ENCODE measurements around the gene CHN1. TPM values are rescaled to one million over a fixed set of nuclear protein-coding genes. Genes with fewer than 3 reads are reported as not detected.

The CHN1 gene
- total RNA-seq, 1 donor from 2014 or later = 26.3 TPM

DNA sequence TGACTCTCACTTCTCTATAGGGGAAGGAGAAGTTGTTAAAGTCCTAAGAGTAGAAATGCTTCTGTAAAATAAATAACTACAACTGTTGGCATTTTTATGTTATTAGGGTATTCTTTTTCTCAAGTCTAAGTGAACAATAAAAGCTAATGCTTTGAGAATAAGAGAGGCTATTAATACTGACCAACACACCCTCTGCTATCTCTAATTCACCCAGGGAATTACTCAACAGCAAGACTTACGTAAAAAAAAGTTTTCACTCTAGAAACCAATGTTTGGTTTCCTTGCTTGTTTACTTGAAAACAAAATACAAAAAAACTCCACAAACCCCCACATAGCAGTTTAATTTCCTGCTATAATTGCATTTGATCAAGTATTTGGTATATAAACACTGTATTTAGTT, 25.2 kb downstream of the CHN1 start:
- TF ChIP-seq, protein P1, sequence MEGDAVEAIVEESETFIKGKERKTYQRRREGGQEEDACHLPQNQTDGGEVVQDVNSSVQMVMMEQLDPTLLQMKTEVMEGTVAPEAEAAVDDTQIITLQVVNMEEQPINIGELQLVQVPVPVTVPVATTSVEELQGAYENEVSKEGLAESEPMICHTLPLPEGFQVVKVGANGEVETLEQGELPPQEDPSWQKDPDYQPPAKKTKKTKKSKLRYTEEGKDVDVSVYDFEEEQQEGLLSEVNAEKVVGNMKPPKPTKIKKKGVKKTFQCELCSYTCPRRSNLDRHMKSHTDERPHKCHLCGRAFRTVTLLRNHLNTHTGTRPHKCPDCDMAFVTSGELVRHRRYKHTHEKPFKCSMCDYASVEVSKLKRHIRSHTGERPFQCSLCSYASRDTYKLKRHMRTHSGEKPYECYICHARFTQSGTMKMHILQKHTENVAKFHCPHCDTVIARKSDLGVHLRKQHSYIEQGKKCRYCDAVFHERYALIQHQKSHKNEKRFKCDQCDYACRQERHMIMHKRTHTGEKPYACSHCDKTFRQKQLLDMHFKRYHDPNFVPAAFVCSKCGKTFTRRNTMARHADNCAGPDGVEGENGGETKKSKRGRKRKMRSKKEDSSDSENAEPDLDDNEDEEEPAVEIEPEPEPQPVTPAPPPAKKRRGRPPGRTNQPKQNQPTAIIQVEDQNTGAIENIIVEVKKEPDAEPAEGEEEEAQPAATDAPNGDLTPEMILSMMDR (IDR thresholded peaks at IDR 0.05; ENCODE audit: unreplicated experiment) = no peak
- Mint-ChIP-seq H3K27ac (ENCODE audit: unreplicated experiment) (no peak overlapping the region), H3K36me3 (ENCODE audit: low read depth, unreplicated experiment) (no peaks in the 10 kb centered on the region), H3K4me1 (ENCODE audit: unreplicated experiment) (no peaks in the 10 kb centered on the region), H3K9me3 (ENCODE audit: unreplicated experiment) (no peaks in the 10 kb centered on the region), H3K27me3 (ENCODE audit: unreplicated experiment) (no peaks in the 10 kb centered on the region), H3K4me3 (ENCODE audit: unreplicated experiment) (no peak overlapping the region)
- no peak for DNase-seq (ENCODE audit: low spot score)

DNA sequence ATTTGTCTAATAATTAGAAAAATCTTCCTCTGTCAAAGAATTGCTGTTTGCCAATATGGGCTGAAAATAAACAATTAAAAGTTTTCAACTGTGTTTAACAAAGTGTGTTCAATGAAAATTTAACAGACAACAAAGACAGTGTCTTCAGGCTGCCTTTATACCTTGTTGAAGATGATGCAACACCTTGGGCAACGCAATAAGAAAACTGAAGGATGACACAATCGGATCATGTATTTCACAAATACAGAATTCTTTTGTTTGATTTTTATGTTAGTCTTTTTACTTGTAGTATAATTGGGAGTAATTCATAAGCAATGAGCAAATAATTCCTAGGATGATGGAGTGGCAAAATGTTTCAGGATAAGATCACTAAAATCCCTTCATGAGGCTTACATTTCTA, 27.8 kb downstream of the CHN1 start:
- Mint-ChIP-seq H3K4me1 (ENCODE audit: unreplicated experiment) (peaks cover under 1% of the 10 kb centered on the region), H3K36me3 (ENCODE audit: low read depth, unreplicated experiment) (no peaks in the 10 kb centered on the region), H3K4me3 (ENCODE audit: unreplicated experiment) (no peak overlapping the region), H3K9me3 (ENCODE audit: unreplicated experiment) (no peaks in the 10 kb centered on the region), H3K27me3 (ENCODE audit: unreplicated experiment) (peaks cover 5% of the 10 kb centered on the region), H3K27ac (ENCODE audit: unreplicated experiment) (no peak overlapping the region)
- TF ChIP-seq, protein P1 (IDR thresholded peaks at IDR 0.05; ENCODE audit: unreplicated experiment) = no peak
- DNase-seq (ENCODE audit: low spot score) = no peak

DNA sequence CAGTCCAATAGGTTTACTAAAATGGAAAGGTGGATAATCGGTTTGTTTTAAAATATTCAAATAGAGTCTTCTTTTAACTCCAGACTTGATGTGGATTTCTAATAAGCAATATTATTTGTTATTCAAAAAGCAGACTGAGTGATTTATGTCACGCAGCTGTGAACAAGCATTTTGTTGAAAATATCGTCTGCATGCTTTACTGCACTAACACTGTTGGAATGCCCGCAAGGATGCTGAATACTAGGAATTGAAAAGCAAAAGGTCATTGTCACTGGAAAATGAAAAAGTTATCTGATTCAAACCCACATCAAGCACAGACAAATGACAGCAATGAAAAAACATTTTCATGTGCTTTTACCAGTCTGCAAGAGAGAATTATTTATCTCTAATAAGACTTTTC, 31.1 kb downstream of the CHN1 start:
- H3K4me1 Mint-ChIP-seq (ENCODE audit: unreplicated experiment) = peaks cover 10% of the 10 kb centered on the region
- peaks cover 5% of the 10 kb centered on the region for H3K27me3 Mint-ChIP-seq (ENCODE audit: unreplicated experiment)
- DNase-seq (ENCODE audit: low spot score) = no peak
- no peaks in the 10 kb centered on the region for H3K9me3 Mint-ChIP-seq (ENCODE audit: unreplicated experiment)
- no peak overlapping the region for H3K27ac Mint-ChIP-seq (ENCODE audit: unreplicated experiment)
- TF ChIP-seq, protein P1 (IDR thresholded peaks at IDR 0.05; ENCODE audit: unreplicated experiment) = no peak
- H3K36me3 Mint-ChIP-seq (ENCODE audit: low read depth, unreplicated experiment) = no peaks in the 10 kb centered on the region
- no peak overlapping the region for H3K4me3 Mint-ChIP-seq (ENCODE audit: unreplicated experiment)

DNA sequence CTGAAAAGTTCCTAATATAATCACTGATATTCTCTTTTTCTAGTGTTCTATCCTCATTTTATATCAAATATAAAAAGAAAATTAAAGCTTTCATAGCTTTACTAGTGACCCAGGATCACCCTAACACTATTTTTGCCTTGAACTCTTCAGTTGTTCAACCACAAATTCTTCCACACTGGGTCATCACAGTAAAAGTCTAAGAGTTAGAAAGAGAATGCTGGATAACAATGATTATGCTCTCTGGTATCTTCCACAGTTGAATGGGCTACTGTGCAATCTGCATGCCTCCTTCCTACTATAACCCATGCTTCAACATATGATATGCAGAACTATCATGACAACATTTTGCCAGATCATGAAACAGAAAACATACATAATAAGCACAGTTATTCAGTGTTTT, 32.3 kb downstream of the CHN1 start:
- Mint-ChIP-seq H3K36me3 (ENCODE audit: low read depth, unreplicated experiment) (no peaks in the 10 kb centered on the region), H3K9me3 (ENCODE audit: unreplicated experiment) (no peaks in the 10 kb centered on the region), H3K4me1 (ENCODE audit: unreplicated experiment) (peaks cover 11% of the 10 kb centered on the region), H3K27ac (ENCODE audit: unreplicated experiment) (no peak overlapping the region), H3K27me3 (ENCODE audit: unreplicated experiment) (peaks cover 5% of the 10 kb centered on the region), H3K4me3 (ENCODE audit: unreplicated experiment) (no peak overlapping the region)
- TF ChIP-seq, protein P1 (IDR thresholded peaks at IDR 0.05; ENCODE audit: unreplicated experiment) = no peak
- DNase-seq (ENCODE audit: low spot score) = no peak

DNA sequence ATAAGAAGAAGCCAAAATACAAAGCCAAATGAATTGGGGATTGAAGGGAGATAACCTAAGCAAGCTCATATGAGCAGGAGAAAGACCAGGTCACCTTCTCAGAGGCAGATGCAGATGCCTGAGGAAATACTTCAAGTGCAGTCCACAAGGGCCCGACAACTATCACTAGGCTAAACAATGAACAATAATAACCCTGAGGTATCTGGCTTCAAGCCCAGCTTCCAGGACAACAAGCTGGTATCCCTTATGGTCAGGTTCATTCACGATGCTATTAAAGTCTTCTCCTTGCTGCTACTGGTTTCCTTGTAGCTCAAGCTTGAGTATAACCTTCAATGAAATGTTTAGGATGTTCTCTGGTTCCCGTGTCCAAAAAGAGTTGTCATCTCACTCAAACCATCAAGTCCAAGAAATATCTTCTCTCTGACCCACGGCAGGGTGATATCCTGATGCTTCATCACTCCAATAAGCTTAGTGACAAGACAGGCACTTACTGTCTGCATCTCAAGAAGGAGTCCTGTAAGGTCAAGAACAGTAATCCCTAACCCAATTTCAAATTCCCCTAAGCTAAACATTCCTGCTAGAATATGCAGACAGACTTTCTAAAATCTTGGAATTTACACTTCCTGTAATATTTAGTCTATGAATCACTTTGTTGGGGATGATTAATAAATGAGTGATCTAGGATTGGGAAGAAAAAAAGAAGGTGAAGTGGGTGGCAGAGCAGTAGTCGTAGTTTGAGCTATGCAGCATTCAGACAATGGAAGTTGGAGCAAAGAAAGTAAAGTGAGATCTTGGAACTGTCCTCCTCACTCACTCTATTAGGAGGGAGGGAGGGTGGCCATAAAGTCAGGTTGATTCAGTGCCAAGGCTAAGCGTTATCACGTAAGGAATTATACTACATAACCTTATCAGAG, 33.1 kb downstream of the CHN1 start:
- no peak overlapping the region for H3K27ac Mint-ChIP-seq (ENCODE audit: unreplicated experiment)
- H3K4me3 Mint-ChIP-seq (ENCODE audit: unreplicated experiment) = no peak overlapping the region
- peaks cover 5% of the 10 kb centered on the region for H3K27me3 Mint-ChIP-seq (ENCODE audit: unreplicated experiment)
- TF ChIP-seq, protein P1 (IDR thresholded peaks at IDR 0.05; ENCODE audit: unreplicated experiment) = no peak
- no peaks in the 10 kb centered on the region for H3K9me3 Mint-ChIP-seq (ENCODE audit: unreplicated experiment)
- no peaks in the 10 kb centered on the region for H3K36me3 Mint-ChIP-seq (ENCODE audit: low read depth, unreplicated experiment)
- peaks cover 11% of the 10 kb centered on the region for H3K4me1 Mint-ChIP-seq (ENCODE audit: unreplicated experiment)
- no peak for DNase-seq (ENCODE audit: low spot score)
